T-helper 1 cell treated with Interleukin-12 subunit alpha and Interleukin-12 subunit beta and Interleukin-4 antibody, amounts not matched to agents 30 μg/mL and 1 μg/mL, for 36 hours (primary cell): Measurements from ENCODE around the gene SCYGR4.
"Not testable (repeated sequence)": the region's sequence is repeated elsewhere in the genome, so short reads cannot be mapped to it uniquely, and the experiment has no call there.

Experiments used
- H3K27ac Mint-ChIP-seq: one replicate; pipeline ENCODE4 v1.8.0; 2021; ENCODE audit warnings: mild to moderate bottlenecking, mixed read lengths
- H3K27me3 Mint-ChIP-seq: one replicate; pipeline ENCODE4 v1.8.0; 2021; ENCODE audit warnings: low read depth, mixed read lengths
- H3K36me3 Mint-ChIP-seq: one replicate; pipeline ENCODE4 v1.8.0; 2021; ENCODE audit warnings: low read depth, mixed read lengths
- H3K4me1 Mint-ChIP-seq: one replicate; pipeline ENCODE4 v1.8.0; 2021; ENCODE audit warnings: low read depth, mixed read lengths
- H3K4me3 Mint-ChIP-seq: one replicate; pipeline ENCODE4 v1.8.0; 2021; ENCODE audit warnings: mild to moderate bottlenecking, moderate library complexity, mixed read lengths
- H3K9me3 Mint-ChIP-seq: one replicate; pipeline ENCODE4 v1.8.0; 2021; ENCODE audit warnings: mixed read lengths

The SCYGR4 gene

GRCh38 chr2:227617316-227618230 lies at the start of gene SCYGR4:
SCYGR4 (plus strand) TSS chr2:227617498; CDS start chr2:227617498, 0 bp downstream.
- Mint-ChIP-seq H3K27me3 (peaks cover 10% of the 10 kb centered on the region), H3K9me3 (no peaks in the 10 kb centered on the region), H3K36me3 (no peaks in the 10 kb centered on the region), H3K4me1 (no peaks in the 10 kb centered on the region), H3K4me3 (no peak within 1 kb of the TSS), H3K27ac (no peak within 1 kb of the TSS)

- Mint-ChIP-seq H3K4me3 (no peak overlapping the region), H3K27ac (no peak overlapping the region), H3K27me3 (no peaks in the 10 kb centered on the region)
These were observed 48.5 kb upstream of the SCYGR4 start for GRCh38 chr2:227568852-227569169.

GRCh38 chr2:227570615-227571014 lies 46.7 kb upstream of the SCYGR4 start:
- Mint-ChIP-seq H3K9me3 (no peaks in the 10 kb centered on the region), H3K4me1 (no peaks in the 10 kb centered on the region), H3K36me3 (no peaks in the 10 kb centered on the region), H3K27ac (no peak overlapping the region), H3K27me3 (no peaks in the 10 kb centered on the region), H3K4me3 (no peak overlapping the region)

More at GRCh38 chr2:227568852-227569169, 48.5 kb upstream of the SCYGR4 start:
- H3K9me3 Mint-ChIP-seq: no peaks in the 10 kb centered on the region
- H3K36me3 Mint-ChIP-seq: peaks cover 2% of the 10 kb centered on the region
- peaks cover 1% of the 10 kb centered on the region for H3K4me1 Mint-ChIP-seq

- no peaks in the 10 kb centered on the region for H3K4me1 Mint-ChIP-seq
- H3K4me3 Mint-ChIP-seq: no peak overlapping the region
- H3K27me3 Mint-ChIP-seq: peaks cover 16% of the 10 kb centered on the region
- H3K36me3 Mint-ChIP-seq: no peaks in the 10 kb centered on the region
- no peak overlapping the region for H3K27ac Mint-ChIP-seq
- no peaks in the 10 kb centered on the region for H3K9me3 Mint-ChIP-seq
These were observed 41.2 kb upstream of the SCYGR4 start for GRCh38 chr2:227576110-227576509.

GRCh38 chr2:227576812-227577211 lies 40.5 kb upstream of the SCYGR4 start:
- Mint-ChIP-seq H3K27me3 (peaks cover 20% of the 10 kb centered on the region), H3K9me3 (no peaks in the 10 kb centered on the region), H3K4me1 (no peaks in the 10 kb centered on the region), H3K27ac (no peak overlapping the region), H3K36me3 (no peaks in the 10 kb centered on the region), H3K4me3 (no peak overlapping the region)

GRCh38 chr2:227577555-227577954 lies 39.7 kb upstream of the SCYGR4 start:
- no peak overlapping the region for H3K4me3 Mint-ChIP-seq
- peaks cover 20% of the 10 kb centered on the region for H3K27me3 Mint-ChIP-seq
- H3K36me3 Mint-ChIP-seq: peaks cover 1% of the 10 kb centered on the region

GRCh38 chr2:227578642-227579041 lies 38.7 kb upstream of the SCYGR4 start:
- Mint-ChIP-seq H3K9me3 (peaks cover 11% of the 10 kb centered on the region), H3K27me3 (peaks cover 20% of the 10 kb centered on the region), H3K36me3 (peaks cover 1% of the 10 kb centered on the region), H3K27ac (no peak overlapping the region), H3K4me3 (no peak overlapping the region), H3K4me1 (no peaks in the 10 kb centered on the region)

More at GRCh38 chr2:227577555-227577954, 39.7 kb upstream of the SCYGR4 start:
- H3K27ac Mint-ChIP-seq: no peak overlapping the region
- H3K4me1 Mint-ChIP-seq: no peaks in the 10 kb centered on the region
- peaks cover 7% of the 10 kb centered on the region for H3K9me3 Mint-ChIP-seq

- H3K9me3 Mint-ChIP-seq: peaks cover 11% of the 10 kb centered on the region
- no peak overlapping the region for H3K27ac Mint-ChIP-seq
- peaks cover 1% of the 10 kb centered on the region for H3K36me3 Mint-ChIP-seq
- H3K4me3 Mint-ChIP-seq: no peak overlapping the region
- no peaks in the 10 kb centered on the region for H3K4me1 Mint-ChIP-seq
- H3K27me3 Mint-ChIP-seq: peaks cover 20% of the 10 kb centered on the region
These were observed 37.5 kb upstream of the SCYGR4 start for GRCh38 chr2:227579791-227580190.

- peaks cover 1% of the 10 kb centered on the region for H3K36me3 Mint-ChIP-seq
- H3K27me3 Mint-ChIP-seq: peaks cover 20% of the 10 kb centered on the region
- H3K27ac Mint-ChIP-seq: no peak overlapping the region
- H3K4me1 Mint-ChIP-seq: no peaks in the 10 kb centered on the region
- H3K9me3 Mint-ChIP-seq: peaks cover 11% of the 10 kb centered on the region
- H3K4me3 Mint-ChIP-seq: no peak overlapping the region
These were observed 34.9 kb upstream of the SCYGR4 start for GRCh38 chr2:227582369-227582768.

- Mint-ChIP-seq H3K9me3 (no peaks in the 10 kb centered on the region), H3K4me1 (peaks cover 8% of the 10 kb centered on the region), H3K36me3 (no peaks in the 10 kb centered on the region), H3K4me3 (no peak overlapping the region), H3K27me3 (peaks cover 22% of the 10 kb centered on the region), H3K27ac (no peak overlapping the region)
These were observed 24.5 kb upstream of the SCYGR4 start for GRCh38 chr2:227592694-227593387.

- no peaks in the 10 kb centered on the region for H3K9me3 Mint-ChIP-seq
- H3K4me3 Mint-ChIP-seq: no peak overlapping the region
- no peak overlapping the region for H3K27ac Mint-ChIP-seq
- no peaks in the 10 kb centered on the region for H3K36me3 Mint-ChIP-seq
- H3K27me3 Mint-ChIP-seq: peaks cover 26% of the 10 kb centered on the region
- peaks cover 8% of the 10 kb centered on the region for H3K4me1 Mint-ChIP-seq
These were observed 21.5 kb upstream of the SCYGR4 start for GRCh38 chr2:227595797-227596196.

- Mint-ChIP-seq H3K4me1 (peaks cover 8% of the 10 kb centered on the region), H3K9me3 (no peaks in the 10 kb centered on the region), H3K27ac (no peak overlapping the region), H3K27me3 (peaks cover 26% of the 10 kb centered on the region), H3K36me3 (no peaks in the 10 kb centered on the region), H3K4me3 (no peak overlapping the region)
These were observed 20.3 kb upstream of the SCYGR4 start for GRCh38 chr2:227597036-227597435.

GRCh38 chr2:227597998-227598397 lies 19.3 kb upstream of the SCYGR4 start:
- Mint-ChIP-seq H3K27ac (no peak overlapping the region), H3K9me3 (no peaks in the 10 kb centered on the region), H3K4me1 (peaks cover 4% of the 10 kb centered on the region), H3K36me3 (no peaks in the 10 kb centered on the region), H3K27me3 (peaks cover 26% of the 10 kb centered on the region), H3K4me3 (no peak overlapping the region)

- H3K27me3 Mint-ChIP-seq: peaks cover 23% of the 10 kb centered on the region
- H3K9me3 Mint-ChIP-seq, H3K4me1 Mint-ChIP-seq, H3K4me3 Mint-ChIP-seq, H3K36me3 Mint-ChIP-seq, H3K27ac Mint-ChIP-seq: not testable (repeated sequence)
These were observed 18.3 kb upstream of the SCYGR4 start, which contains the start of gene SCYGR2 for GRCh38 chr2:227598835-227599503. SCYGR2 (plus strand) TSS chr2:227598893; CDS start chr2:227598893, 0 bp downstream.
